H7 (cell line): ENCODE data around the gene ANKAR. TPM values are rescaled to one million over a fixed set of nuclear protein-coding genes. Genes with fewer than 3 reads are reported as not detected.

ENCODE experiments used
- DNase-seq: peaks from one replicate; pipeline ENCODE4 v3.0.0; 2012
- H3K27me3 ChIP-seq: 2 replicates; pipeline ENCODE4 v1.6.0; 2011; ENCODE audit warnings: mild to moderate bottlenecking, low read length; ENCODE audit not compliant: control insufficient read depth, insufficient read depth
- H3K36me3 ChIP-seq: replicated peaks from 2 replicates; pipeline ENCODE4 v1.5.1; 2011; ENCODE audit warnings: low read length; ENCODE audit not compliant: control insufficient read depth, insufficient read depth
- H3K4me3 ChIP-seq: 2 replicates; pipeline ENCODE4 v1.5.1; 2011; ENCODE audit warnings: low read depth, mild to moderate bottlenecking, control low read depth, low read length, moderate library complexity; ENCODE audit not compliant: insufficient read depth
- total RNA-seq: library from RNA; depleted of rRNA; stranded (reverse); fragments of >200 nt; shearing (Covaris generic); gene quantifications from 2 replicates; pipeline ENCODE4 v1.2.3, GENCODE V29; 2014; rRNA removed

ANKAR gene
- total RNA-seq, 1 experiment from 2014 or later: 1.8 TPM

DNA sequence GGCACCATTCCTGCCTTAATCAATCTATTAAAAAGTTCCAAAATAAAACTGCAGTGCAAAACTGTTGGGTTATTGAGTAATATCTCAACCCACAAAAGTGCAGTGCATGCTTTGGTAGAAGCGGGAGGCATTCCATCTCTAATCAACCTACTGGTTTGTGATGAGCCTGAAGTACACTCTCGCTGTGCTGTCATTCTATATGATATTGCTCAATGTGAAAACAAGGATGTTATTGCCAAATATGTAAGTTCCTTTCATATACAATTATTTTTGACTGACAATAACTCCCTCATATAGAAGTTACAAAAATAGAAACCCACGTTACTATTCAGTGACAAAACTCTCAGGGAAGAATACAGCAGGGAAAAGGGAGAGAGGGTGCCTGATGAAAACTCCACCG lies 45.1 kb downstream of the ANKAR start:
- no peaks in the 10 kb centered on the region for H3K36me3 ChIP-seq
- H3K27me3 ChIP-seq: no peaks in the 10 kb centered on the region
- no peak for DNase-seq
- H3K4me3 ChIP-seq: no peak overlapping the region

DNA sequence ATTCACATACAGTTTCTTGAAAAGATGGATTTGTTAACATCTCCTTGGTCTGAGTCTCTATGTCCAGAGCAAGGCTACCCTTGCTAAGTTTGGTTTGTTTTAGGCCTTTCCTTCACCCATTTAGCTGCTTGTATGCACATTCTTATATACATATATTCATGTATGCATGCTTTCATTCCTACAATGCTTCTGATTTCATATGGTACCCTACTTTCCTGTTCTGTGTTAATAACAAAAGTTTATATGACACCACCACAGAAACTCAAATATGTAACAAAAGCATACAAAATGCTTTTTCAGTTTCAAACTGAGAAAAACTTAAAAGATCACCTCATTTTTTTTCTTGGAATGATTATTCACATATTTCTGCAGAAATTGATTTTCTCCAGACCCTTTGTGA lies 48.7 kb downstream of the ANKAR start:
- no peak for DNase-seq
- H3K27me3 ChIP-seq: no peaks in the 10 kb centered on the region
- no peak overlapping the region for H3K4me3 ChIP-seq
- no peaks in the 10 kb centered on the region for H3K36me3 ChIP-seq

Other genes with a start within 250 kb of the ANKAR start
- 98.8 and 141 TPM in 2 replicates for gene WDR75, start 233.2 kb upstream of the ANKAR start, total RNA-seq
- gene SLC40A1, start 93.9 kb upstream of the ANKAR start, total RNA-seq: 0.55 and 1.9 TPM in 2 replicates
- gene ASNSD1, start 13.2 kb upstream of the ANKAR start, total RNA-seq: 45.4 and 51.9 TPM in 2 replicates
- gene OSGEPL1, start 88.1 kb downstream of the ANKAR start, total RNA-seq: 16.5 and 25.6 TPM in 2 replicates
- 39.9 and 52.3 TPM in 2 replicates for gene ORMDL1, start 109.7 kb downstream of the ANKAR start, total RNA-seq
- gene PMS1, start 109.8 kb downstream of the ANKAR start, total RNA-seq: 28.0 and 38.1 TPM in 2 replicates